Osteocyte (in vitro differentiated cells): ENCODE measurements around the gene SOHLH1. TPM values are rescaled to one million over a fixed set of nuclear protein-coding genes. Genes with fewer than 3 reads are reported as not detected.

Source experiments
- DNase-seq: peaks from one replicate; pipeline ENCODE4 v3.0.0; 2021; ENCODE audit warnings: mixed read lengths; ENCODE audit not compliant: unreplicated experiment; ENCODE audit errors: extremely low spot score
- H3K27ac Mint-ChIP-seq: one replicate; pipeline ENCODE4 v1.8.0; 2021; ENCODE audit warnings: mild to moderate bottlenecking, mixed read lengths; ENCODE audit not compliant: unreplicated experiment
- H3K27me3 Mint-ChIP-seq: one replicate; pipeline ENCODE4 v1.8.0; 2021; ENCODE audit warnings: mixed read lengths; ENCODE audit not compliant: unreplicated experiment
- H3K36me3 Mint-ChIP-seq: one replicate; pipeline ENCODE4 v1.8.0; 2021; ENCODE audit warnings: mixed read lengths; ENCODE audit not compliant: unreplicated experiment
- H3K4me1 Mint-ChIP-seq: one replicate; pipeline ENCODE4 v1.8.0; 2021; ENCODE audit warnings: mixed read lengths; ENCODE audit not compliant: unreplicated experiment
- H3K4me3 Mint-ChIP-seq: one replicate; pipeline ENCODE4 v1.8.0; 2021; ENCODE audit warnings: mild to moderate bottlenecking, moderate library complexity, mixed read lengths; ENCODE audit not compliant: unreplicated experiment
- H3K9me3 Mint-ChIP-seq: one replicate; pipeline ENCODE4 v1.8.0; 2021; ENCODE audit warnings: mixed read lengths; ENCODE audit not compliant: unreplicated experiment
- CTCF ChIP-seq: fragments of 200-600 bp; sonication (generic); IDR thresholded peaks from 2 replicates; pipeline ENCODE4 v1.5.0; 2021; ENCODE audit warnings: antibody characterized with exemption, mild to moderate bottlenecking, moderate library complexity
- total RNA-seq: library from RNA; stranded (reverse); gene quantifications from 2 replicates; pipeline ENCODE4 v1.2.1, GENCODE V29; 2021

The SOHLH1 gene
- total RNA-seq, 1 donor from 2014 or later, result not detected

- H3K4me3 Mint-ChIP-seq, result no peak overlapping the region
- H3K4me1 Mint-ChIP-seq, result no peaks in the 10 kb centered on the region
- no peaks in the 10 kb centered on the region for H3K9me3 Mint-ChIP-seq
- H3K36me3 Mint-ChIP-seq, result no peaks in the 10 kb centered on the region
- no peaks in the 10 kb centered on the region for H3K27me3 Mint-ChIP-seq
- TF ChIP-seq CTCF, result no peak
- H3K27ac Mint-ChIP-seq, result no peak overlapping the region
- DNase-seq, result no peak
These were observed 42.3 kb upstream of the SOHLH1 start for GRCh38 chr9:135741276-135742219.

GRCh38 chr9:135739271-135740220 lies 40.3 kb upstream of the SOHLH1 start:
- no peaks in the 10 kb centered on the region for H3K9me3 Mint-ChIP-seq
- no peaks in the 10 kb centered on the region for H3K4me1 Mint-ChIP-seq
- no peaks in the 10 kb centered on the region for H3K36me3 Mint-ChIP-seq
- no peak for DNase-seq
- no peak overlapping the region for H3K4me3 Mint-ChIP-seq
- H3K27ac Mint-ChIP-seq, result no peak overlapping the region
- no peaks in the 10 kb centered on the region for H3K27me3 Mint-ChIP-seq
- no peak for TF ChIP-seq CTCF

- Mint-ChIP-seq H3K4me3 (no peak overlapping the region), H3K27me3 (no peaks in the 10 kb centered on the region), H3K27ac (no peak overlapping the region), H3K9me3 (peaks cover 4% of the 10 kb centered on the region), H3K4me1 (no peaks in the 10 kb centered on the region), H3K36me3 (peaks cover 2% of the 10 kb centered on the region)
- DNase-seq, result no peak
- TF ChIP-seq CTCF, result no peak
These were observed 38.7 kb upstream of the SOHLH1 start for GRCh38 chr9:135737840-135738521.

DNA sequence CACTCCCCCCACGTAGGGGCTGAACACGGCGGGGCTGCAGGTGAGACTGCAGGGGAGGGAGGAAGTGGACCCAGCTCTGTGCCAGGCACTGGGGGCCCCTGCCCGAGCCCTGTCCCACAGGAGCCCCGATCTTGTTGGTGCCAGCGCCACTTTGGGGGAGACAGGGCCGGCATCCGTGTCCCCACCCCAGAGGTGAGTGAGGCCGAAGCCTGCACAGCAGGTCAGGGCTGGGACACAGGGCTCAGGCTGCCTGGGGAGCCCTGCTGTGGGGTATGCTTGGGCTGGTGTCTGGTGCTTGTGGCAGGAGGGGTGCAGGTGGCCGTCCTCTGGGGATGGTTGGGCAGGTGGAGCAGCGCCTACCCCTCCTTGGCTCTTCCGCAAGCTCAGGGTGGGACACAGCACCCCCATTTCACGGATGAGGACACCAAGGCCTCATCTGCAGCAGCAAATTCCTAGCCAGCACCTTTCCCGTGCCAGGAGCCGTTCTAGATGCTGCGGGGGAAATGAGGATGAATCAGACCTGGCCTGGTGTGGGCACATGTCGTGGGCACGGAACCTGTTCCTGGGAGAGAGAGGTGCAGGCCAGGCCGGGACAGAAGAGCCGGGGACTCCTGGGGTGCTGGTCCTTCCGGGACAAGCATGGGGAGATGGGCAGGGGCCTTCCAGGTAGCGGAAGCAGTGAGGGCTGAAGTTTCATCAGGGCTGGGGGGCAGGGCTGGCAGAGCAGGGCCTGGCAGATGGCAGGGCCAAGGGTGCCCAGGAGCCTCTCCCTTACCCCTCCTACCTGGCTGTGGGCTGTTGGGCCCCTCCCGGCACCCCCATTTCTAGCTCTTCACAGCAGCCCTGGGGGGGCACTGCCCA lies 37.9 kb upstream of the SOHLH1 start:
- no peak overlapping the region for H3K4me3 Mint-ChIP-seq

More for the DNA sequence above, 37.9 kb upstream of the SOHLH1 start:
- TF ChIP-seq CTCF, result no peak
- Mint-ChIP-seq H3K9me3 (peaks cover 10% of the 10 kb centered on the region), H3K4me1 (no peaks in the 10 kb centered on the region), H3K36me3 (peaks cover 2% of the 10 kb centered on the region), H3K27me3 (no peaks in the 10 kb centered on the region), H3K27ac (no peak overlapping the region)
- DNase-seq, result no peak
